ENCODE results near the gene ZNF267.

Gene ZNF267

DNA sequence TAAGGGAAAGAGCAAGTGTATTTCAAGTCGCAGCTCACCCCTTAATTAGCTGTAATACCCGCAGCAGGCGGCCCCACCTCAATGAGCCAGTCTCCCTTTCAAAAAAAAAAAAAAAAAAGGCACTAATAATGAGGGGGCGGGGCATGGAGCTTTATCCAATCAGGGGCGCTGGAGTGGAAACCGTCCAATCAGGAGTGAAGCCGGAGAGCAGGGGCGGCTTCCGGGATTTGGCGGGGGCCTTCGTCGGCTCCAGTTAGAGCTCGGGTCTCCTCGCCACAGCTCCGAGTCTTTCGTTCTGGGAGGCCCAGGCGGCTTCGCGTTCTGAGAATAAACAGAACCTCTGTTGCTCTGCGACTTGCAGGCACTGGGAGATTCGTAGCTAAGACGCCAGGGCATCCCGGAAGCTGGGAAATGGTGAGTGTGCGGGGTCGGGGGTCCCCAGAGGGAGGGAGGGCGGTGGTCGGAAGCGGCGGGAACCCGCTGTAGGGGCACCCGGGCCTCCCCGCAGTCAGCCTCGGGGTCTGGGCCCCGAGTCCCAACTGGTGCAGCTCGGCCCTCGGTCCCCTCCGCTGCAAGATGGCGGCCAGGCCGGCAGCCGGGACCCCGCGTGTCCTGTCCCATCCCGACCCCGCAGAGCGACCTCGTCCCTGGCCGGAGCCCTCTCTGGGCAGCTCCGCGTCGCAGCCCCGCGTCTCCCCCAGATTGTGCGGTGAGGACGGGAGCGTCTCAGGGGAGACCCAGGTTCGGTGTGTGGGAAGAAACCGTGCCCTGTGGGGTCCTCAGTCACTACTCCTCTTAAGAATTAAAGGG, at the start of gene ZNF267 (continued):
- TF ChIP-seq, protein P1, sequence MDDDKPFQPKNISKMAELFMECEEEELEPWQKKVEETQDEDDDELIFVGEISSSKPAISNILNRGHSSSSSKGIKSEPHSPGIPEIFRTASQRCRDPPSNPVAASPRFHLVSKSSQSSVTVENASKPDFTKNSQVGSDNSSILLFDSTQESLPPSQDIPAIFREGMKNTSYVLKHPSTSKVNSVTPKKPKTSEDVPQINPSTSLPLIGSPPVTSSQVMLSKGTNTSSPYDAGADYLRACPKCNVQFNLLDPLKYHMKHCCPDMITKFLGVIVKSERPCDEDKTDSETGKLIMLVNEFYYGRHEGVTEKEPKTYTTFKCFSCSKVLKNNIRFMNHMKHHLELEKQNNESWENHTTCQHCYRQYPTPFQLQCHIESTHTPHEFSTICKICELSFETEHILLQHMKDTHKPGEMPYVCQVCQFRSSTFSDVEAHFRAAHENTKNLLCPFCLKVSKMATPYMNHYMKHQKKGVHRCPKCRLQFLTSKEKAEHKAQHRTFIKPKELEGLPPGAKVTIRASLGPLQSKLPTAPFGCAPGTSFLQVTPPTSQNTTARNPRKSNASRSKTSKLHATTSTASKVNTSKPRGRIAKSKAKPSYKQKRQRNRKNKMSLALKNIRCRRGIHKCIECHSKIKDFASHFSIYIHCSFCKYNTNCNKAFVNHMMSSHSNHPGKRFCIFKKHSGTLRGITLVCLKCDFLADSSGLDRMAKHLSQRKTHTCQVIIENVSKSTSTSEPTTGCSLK (tag by site-specific recombination; IDR thresholded peaks at IDR 0.05): no peak
- TF ChIP-seq, protein P2, sequence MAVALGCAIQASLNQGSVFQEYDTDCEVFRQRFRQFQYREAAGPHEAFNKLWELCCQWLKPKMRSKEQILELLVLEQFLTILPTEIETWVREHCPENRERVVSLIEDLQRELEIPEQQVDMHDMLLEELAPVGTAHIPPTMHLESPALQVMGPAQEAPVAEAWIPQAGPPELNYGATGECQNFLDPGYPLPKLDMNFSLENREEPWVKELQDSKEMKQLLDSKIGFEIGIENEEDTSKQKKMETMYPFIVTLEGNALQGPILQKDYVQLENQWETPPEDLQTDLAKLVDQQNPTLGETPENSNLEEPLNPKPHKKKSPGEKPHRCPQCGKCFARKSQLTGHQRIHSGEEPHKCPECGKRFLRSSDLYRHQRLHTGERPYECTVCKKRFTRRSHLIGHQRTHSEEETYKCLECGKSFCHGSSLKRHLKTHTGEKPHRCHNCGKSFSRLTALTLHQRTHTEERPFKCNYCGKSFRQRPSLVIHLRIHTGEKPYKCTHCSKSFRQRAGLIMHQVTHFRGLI (tag by site-specific recombination; IDR thresholded peaks at IDR 0.05): no peak
- no peak for TF ChIP-seq ZNF677 (tag by site-specific recombination; IDR thresholded peaks at IDR 0.05)
- no peak for TF ChIP-seq TCF7L2 (IDR thresholded peaks at IDR 0.05; ENCODE audit: borderline replicate concordance, low read depth, low read length)
- TF ChIP-seq, protein P3, sequence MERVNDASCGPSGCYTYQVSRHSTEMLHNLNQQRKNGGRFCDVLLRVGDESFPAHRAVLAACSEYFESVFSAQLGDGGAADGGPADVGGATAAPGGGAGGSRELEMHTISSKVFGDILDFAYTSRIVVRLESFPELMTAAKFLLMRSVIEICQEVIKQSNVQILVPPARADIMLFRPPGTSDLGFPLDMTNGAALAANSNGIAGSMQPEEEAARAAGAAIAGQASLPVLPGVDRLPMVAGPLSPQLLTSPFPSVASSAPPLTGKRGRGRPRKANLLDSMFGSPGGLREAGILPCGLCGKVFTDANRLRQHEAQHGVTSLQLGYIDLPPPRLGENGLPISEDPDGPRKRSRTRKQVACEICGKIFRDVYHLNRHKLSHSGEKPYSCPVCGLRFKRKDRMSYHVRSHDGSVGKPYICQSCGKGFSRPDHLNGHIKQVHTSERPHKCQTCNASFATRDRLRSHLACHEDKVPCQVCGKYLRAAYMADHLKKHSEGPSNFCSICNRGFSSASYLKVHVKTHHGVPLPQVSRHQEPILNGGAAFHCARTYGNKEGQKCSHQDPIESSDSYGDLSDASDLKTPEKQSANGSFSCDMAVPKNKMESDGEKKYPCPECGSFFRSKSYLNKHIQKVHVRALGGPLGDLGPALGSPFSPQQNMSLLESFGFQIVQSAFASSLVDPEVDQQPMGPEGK (tag by site-specific recombination; IDR thresholded peaks at IDR 0.05): peak; percentile 74
- TF ChIP-seq ZNF10 (tag by site-specific recombination; IDR thresholded peaks at IDR 0.05): no peak
- 0 out of 2 replicates have a peak, but pooled peaks have one; percentile 31 for TF ChIP-seq ZNF76 (tag by site-specific recombination; IDR thresholded peaks at IDR 0.05; ENCODE audit: borderline replicate concordance, low read depth)
- TF ChIP-seq, protein P4, sequence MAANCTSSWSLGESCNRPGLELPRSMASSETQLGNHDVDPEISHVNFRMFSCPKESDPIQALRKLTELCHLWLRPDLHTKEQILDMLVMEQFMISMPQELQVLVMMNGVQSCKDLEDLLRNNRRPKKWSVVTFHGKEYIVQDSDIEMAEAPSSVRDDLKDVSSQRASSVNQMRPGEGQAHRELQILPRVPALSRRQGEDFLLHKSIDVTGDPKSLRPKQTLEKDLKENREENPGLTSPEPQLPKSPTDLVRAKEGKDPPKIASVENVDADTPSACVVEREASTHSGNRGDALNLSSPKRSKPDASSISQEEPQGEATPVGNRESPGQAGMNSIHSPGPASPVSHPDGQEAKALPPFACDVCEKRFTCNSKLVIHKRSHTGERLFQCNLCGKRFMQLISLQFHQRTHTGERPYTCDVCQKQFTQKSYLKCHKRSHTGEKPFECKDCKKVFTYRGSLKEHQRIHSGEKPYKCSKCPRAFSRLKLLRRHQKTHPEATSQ (tag by site-specific recombination; IDR thresholded peaks at IDR 0.05): peak; percentile 74; the same call in 1 of the 2 replicates
- TF ChIP-seq, protein P5, sequence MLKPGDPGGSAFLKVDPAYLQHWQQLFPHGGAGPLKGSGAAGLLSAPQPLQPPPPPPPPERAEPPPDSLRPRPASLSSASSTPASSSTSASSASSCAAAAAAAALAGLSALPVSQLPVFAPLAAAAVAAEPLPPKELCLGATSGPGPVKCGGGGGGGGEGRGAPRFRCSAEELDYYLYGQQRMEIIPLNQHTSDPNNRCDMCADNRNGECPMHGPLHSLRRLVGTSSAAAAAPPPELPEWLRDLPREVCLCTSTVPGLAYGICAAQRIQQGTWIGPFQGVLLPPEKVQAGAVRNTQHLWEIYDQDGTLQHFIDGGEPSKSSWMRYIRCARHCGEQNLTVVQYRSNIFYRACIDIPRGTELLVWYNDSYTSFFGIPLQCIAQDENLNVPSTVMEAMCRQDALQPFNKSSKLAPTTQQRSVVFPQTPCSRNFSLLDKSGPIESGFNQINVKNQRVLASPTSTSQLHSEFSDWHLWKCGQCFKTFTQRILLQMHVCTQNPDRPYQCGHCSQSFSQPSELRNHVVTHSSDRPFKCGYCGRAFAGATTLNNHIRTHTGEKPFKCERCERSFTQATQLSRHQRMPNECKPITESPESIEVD (tag by site-specific recombination; IDR thresholded peaks at IDR 0.05): no peak
- no peak for TF ChIP-seq ZNF133 (tag by site-specific recombination; IDR thresholded peaks at IDR 0.05)
- TF ChIP-seq ZBTB21 (tag by site-specific recombination; IDR thresholded peaks at IDR 0.05): no peak
- no peak for TF ChIP-seq FEZF1 (tag by site-specific recombination; IDR thresholded peaks at IDR 0.05)
- no peak for TF ChIP-seq ZNF585B (tag by site-specific recombination; IDR thresholded peaks at IDR 0.05)
- peak; percentile 26; the same call in 1 of the 2 replicates for TF ChIP-seq HOXD13 (CRISPR knock-in tag; IDR thresholded peaks at IDR 0.05; ENCODE audit: borderline replicate concordance)
- no peak for TF ChIP-seq ZBTB48 (tag by site-specific recombination; IDR thresholded peaks at IDR 0.05)
- TF ChIP-seq HOXA7 (CRISPR knock-in tag; IDR thresholded peaks at IDR 0.05; ENCODE audit: borderline replicate concordance): no peak
- TF ChIP-seq ZNF549 (tag by site-specific recombination; IDR thresholded peaks at IDR 0.05): no peak
- no peak for TF ChIP-seq ZNF837 (tag by site-specific recombination; IDR thresholded peaks at IDR 0.05)
- 0 out of 2 replicates have a peak, but pooled peaks have one; percentile 50 for TF ChIP-seq ZNF610 (tag by site-specific recombination; IDR thresholded peaks at IDR 0.05; ENCODE audit: borderline replicate concordance)
- TF ChIP-seq ZNF560 (tag by site-specific recombination; IDR thresholded peaks at IDR 0.05; ENCODE audit: borderline replicate concordance): no peak
- no peak for TF ChIP-seq TRIM28 (IDR thresholded peaks at IDR 0.05; ENCODE audit: borderline replicate concordance, low read length)
- TF ChIP-seq, protein P6, sequence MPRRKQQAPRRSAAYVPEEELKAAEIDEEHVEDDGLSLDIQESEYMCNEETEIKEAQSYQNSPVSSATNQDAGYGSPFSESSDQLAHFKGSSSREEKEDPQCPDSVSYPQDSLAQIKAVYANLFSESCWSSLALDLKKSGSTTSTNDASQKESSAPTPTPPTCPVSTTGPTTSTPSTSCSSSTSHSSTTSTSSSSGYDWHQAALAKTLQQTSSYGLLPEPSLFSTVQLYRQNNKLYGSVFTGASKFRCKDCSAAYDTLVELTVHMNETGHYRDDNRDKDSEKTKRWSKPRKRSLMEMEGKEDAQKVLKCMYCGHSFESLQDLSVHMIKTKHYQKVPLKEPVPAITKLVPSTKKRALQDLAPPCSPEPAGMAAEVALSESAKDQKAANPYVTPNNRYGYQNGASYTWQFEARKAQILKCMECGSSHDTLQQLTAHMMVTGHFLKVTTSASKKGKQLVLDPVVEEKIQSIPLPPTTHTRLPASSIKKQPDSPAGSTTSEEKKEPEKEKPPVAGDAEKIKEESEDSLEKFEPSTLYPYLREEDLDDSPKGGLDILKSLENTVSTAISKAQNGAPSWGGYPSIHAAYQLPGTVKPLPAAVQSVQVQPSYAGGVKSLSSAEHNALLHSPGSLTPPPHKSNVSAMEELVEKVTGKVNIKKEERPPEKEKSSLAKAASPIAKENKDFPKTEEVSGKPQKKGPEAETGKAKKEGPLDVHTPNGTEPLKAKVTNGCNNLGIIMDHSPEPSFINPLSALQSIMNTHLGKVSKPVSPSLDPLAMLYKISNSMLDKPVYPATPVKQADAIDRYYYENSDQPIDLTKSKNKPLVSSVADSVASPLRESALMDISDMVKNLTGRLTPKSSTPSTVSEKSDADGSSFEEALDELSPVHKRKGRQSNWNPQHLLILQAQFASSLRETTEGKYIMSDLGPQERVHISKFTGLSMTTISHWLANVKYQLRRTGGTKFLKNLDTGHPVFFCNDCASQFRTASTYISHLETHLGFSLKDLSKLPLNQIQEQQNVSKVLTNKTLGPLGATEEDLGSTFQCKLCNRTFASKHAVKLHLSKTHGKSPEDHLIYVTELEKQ (tag by site-specific recombination; IDR thresholded peaks at IDR 0.05; ENCODE audit: borderline replicate concordance): no peak
- no peak for TF ChIP-seq ZNF350 (tag by site-specific recombination; IDR thresholded peaks at IDR 0.05)
